ENCODE measurements around the gene NRXN2.
"Not testable (repeated sequence)": the region's sequence is repeated elsewhere in the genome, so short reads cannot be mapped to it uniquely, and the experiment has no call there.

The NRXN2 gene

DNA sequence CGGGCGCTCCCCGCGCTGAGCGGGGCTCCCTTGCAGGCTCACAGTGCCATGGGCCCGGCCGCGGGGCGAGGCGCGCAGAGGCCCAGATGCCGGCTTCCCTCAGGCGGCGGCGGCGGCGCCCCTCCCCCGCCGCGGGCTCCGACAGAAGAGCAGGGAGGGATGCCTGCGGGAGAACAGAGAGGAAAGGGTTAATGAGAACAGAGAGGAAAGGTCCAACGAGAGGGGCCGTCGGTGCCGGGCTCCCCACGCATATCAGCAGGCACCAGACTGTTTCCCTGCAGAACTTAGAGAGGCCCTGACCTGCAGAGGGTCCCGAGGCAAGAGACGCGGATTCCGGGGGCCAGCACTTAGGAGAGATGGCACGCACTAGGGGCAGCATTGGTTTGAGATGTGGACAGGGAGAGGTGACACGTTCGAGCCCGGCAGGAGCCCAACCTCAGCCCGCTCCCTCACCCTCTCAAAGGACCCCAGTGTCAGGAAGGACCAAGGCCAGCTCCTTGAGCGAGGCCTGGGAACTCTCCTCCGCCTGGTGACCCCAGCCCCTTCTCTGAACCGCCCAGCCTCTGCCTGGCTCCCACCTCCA is 9.1 kb downstream of the NRXN2 start:
- no peaks in the 10 kb centered on the region for H3K36me3 Mint-ChIP-seq
- no peaks in the 10 kb centered on the region for H3K9me3 Mint-ChIP-seq
- peak overlapping the region; percentile 27 for H3K4me3 Mint-ChIP-seq
- peaks cover 89% of the 10 kb centered on the region for H3K27me3 Mint-ChIP-seq
- H3K4me1 Mint-ChIP-seq = peaks cover 51% of the 10 kb centered on the region
- no peak overlapping the region for H3K27ac Mint-ChIP-seq
- no peak for ATAC-seq

DNA sequence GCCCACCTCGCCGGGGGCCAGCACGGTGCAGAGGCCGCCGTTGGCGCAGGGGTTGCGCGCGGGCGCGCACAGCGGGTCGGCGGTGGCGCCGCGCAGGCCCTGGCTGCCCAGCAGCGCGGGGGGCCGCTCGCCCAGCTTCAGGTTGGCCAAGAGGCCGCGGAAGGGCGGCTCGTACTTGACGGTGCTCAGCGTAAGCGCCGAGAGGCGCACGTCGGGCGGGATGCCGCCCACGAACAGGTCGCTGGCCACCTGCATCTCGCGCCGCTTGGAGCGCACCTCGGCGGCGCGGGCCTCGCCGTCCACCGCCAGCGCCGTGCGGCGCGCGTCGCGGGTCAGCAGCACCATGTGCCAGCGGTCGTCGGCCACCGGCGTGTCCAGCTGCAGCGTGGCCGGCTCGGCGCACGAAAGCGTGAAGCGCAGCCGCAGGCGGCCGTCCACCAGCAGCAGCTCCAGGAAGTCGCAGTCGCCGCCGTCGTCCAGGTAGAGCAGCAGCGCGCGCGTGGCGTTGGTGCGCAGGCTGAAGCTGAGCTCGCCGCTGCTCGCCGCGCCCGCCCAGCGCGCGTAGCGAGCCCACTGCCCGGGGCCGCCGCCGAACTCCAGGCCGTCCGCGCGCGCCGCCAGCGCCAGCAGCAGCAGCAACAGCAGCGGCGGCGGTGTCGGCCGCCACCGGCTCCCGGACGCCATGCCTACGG is 9.8 kb downstream of the NRXN2 start:
- Mint-ChIP-seq H3K9me3 (no peaks in the 10 kb centered on the region), H3K27me3 (peaks cover 89% of the 10 kb centered on the region)

DNA sequence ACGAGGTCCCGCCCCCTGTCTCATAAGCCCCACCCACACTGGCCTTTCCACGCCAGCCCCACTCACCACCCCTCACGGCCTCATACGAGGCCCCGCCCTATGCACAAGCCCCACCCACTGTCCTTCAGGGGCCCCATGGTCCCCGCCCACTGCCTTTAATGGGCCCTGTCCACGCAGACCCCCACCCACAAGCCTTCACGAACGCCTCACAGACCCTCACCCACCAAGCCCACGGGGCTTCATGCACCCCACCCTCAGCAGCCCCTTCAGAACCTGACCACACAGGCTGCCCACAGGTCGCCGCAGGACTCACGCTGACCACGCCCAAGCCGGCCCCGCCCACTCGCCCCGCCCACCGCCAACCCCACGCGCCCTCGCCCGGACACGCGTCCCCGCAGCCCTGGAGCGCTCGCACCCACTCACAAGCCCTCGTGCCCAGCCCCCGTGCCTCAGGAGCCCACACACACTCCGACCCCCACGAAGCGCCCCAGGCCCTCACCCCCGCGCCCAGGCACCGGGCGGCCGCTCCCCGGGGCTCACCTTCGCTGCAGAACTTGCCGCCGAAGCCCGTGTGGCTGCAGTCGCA is 10.5 kb downstream of the NRXN2 start:
- Mint-ChIP-seq H3K27me3 (peaks cover 88% of the 10 kb centered on the region), H3K9me3 (no peaks in the 10 kb centered on the region), H3K36me3 (no peaks in the 10 kb centered on the region), H3K4me3 (no peak overlapping the region), H3K4me1 (peaks cover 51% of the 10 kb centered on the region), H3K27ac (no peak overlapping the region)
- no peak for ATAC-seq

More for the DNA sequence above, 9.8 kb downstream of the NRXN2 start:
- Mint-ChIP-seq H3K36me3 (no peaks in the 10 kb centered on the region), H3K4me1 (peaks cover 51% of the 10 kb centered on the region), H3K4me3 (no peak overlapping the region), H3K27ac (no peak overlapping the region)
- ATAC-seq = no peak

DNA sequence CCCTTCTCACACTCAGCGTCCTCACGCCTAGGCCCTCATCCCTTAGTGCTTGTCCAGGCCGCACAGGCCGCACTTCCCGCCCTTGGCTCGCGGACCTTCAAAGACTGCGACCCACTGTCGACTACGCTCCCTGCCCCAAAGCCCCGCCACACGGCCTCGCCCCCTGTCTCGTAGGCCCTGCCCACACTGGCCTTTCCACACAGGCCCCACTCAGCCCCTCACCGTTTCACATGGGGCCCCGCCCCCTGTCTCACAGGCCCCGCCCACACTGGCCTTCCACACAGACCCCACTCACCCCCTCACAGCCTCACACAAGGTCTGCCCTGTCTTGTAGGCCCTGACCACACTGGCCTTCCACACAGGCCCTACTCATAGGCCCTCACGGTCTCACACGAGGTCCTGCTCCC is 11.0 kb downstream of the NRXN2 start:
- no peak for ATAC-seq
- H3K27me3 Mint-ChIP-seq = peaks cover 82% of the 10 kb centered on the region
- no peak overlapping the region for H3K27ac Mint-ChIP-seq
- H3K9me3 Mint-ChIP-seq = no peaks in the 10 kb centered on the region
- peak overlapping the region; percentile 4 for H3K4me3 Mint-ChIP-seq
- peaks cover 51% of the 10 kb centered on the region for H3K4me1 Mint-ChIP-seq
- H3K36me3 Mint-ChIP-seq = no peaks in the 10 kb centered on the region

DNA sequence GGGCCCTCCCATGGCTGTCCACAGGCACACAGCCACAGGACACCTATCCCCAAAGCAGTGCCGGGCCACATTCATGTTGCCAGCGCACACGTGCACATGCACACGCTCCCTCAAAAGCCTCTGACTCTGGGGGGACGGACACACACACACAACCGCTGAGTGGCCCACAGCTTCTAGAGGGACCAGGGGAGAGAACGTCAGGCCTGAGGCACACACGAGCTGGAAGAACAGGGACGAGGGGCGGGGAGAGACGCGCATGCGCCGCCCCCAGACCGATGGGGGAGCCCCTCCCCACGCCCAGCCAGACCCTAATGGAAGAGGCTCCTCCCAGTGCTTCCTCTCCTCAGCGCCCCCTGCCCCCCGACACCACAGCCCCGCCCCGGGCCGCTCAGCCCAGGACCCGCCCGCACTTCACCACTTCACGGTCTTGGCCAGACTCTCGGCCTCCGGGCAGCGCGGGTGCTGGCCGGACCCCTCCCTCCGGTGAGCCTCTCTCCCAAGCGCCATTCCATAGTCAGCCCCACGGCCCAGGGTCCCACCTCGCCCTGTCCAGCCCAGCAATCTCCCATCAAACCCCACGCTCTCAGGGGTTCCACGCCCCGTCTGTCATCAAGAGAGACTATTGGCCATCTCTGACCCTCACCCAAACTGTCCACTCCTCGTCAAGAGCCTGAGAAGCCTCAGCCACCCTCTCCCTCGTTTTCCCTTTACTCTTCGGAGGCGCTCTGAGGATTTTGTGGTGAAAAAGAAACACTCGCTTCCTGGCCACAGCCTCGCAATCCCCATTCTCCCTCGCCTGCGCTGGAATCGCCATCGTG is 11.7 kb downstream of the NRXN2 start:
- no peak overlapping the region for H3K27ac Mint-ChIP-seq
- no peaks in the 10 kb centered on the region for H3K36me3 Mint-ChIP-seq
- peaks cover 48% of the 10 kb centered on the region for H3K4me1 Mint-ChIP-seq
- H3K9me3 Mint-ChIP-seq = no peaks in the 10 kb centered on the region
- ATAC-seq = peak; percentile 10
- peaks cover 76% of the 10 kb centered on the region for H3K27me3 Mint-ChIP-seq
- H3K4me3 Mint-ChIP-seq = no peak overlapping the region

DNA sequence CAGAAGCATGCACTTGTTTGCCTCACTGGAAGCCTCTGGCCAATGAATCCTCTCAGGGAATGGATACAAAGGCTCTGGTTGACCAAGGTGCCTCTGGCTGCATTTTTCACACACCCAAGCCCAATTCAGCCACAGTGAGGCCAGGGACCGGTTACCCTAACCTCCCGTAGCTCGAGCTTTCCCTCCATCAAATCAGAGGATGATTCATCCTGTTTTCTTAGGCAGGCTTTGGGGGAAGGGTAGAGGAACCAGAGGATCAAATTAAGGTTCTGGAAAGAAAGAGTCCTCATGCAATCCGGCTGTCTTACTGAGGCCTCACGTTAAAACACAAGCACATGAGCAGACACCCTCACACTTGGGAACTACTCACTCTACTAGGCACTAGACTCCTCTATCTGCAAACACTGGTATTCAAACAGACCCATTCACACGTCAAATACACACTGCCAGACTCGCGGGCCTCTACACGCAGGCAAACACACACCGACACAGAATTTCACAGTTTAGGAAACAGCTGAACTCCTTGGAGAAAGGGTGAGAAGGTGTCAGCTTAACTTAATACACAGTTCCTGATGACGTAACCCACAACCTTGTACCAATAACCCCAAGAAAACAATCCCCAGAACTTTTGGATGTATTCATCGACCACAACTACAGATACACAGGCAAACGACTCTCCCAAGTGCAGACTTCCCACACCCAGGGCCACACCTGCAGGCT is 12.4 kb downstream of the NRXN2 start:
- no peak overlapping the region for H3K27ac Mint-ChIP-seq
- H3K4me3 Mint-ChIP-seq = no peak overlapping the region
- H3K27me3 Mint-ChIP-seq = peaks cover 69% of the 10 kb centered on the region
- peaks cover 42% of the 10 kb centered on the region for H3K4me1 Mint-ChIP-seq
- no peak for ATAC-seq
- no peaks in the 10 kb centered on the region for H3K36me3 Mint-ChIP-seq
- no peaks in the 10 kb centered on the region for H3K9me3 Mint-ChIP-seq

DNA sequence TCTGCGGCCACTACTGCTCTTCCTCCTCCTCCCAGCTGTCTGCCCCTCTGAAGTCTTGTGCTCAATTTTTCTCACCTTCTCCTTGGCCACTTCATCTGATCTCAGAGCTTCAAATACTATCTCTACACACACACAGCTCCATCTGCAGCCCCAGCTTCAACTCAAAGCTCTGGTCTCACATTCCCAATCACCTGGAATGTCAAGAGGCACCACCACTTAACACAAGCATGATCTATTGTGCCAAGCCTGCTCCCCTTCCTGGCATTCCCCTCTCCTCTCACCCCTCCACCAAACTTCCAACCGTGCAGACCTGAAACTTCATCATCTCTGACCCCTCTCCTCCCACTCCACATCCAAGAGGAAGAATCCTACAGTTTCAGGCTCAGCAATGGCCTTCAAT is 17.5 kb downstream of the NRXN2 start:
- Mint-ChIP-seq H3K27me3 (peaks cover 48% of the 10 kb centered on the region), H3K4me3 (no peak overlapping the region), H3K36me3 (no peaks in the 10 kb centered on the region), H3K4me1 (peaks cover 17% of the 10 kb centered on the region), H3K27ac (no peak overlapping the region), H3K9me3 (no peaks in the 10 kb centered on the region)
- ATAC-seq = no peak

DNA sequence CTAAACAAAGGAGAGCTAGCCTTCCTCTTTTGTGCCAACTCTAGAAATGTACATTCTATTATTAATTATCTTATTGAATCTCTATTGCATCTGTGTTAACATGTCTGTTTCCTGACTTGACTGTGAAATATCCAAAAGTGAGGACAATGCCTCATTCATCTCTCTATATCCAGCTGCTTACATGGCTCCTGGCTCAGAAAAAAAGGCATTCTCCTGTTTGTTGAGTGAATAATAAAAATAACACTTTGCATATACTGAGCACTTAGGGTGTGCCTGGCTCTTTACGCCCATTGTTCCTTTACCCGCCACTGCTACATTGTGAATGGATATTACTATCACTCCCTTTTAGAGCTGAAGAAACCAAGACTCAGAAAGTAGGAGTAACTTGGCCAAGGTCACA is 19.9 kb downstream of the NRXN2 start:
- Mint-ChIP-seq H3K4me1 (peaks cover 6% of the 10 kb centered on the region), H3K27me3 (peaks cover 33% of the 10 kb centered on the region), H3K9me3 (no peaks in the 10 kb centered on the region), H3K4me3 (no peak overlapping the region), H3K27ac (no peak overlapping the region), H3K36me3 (no peaks in the 10 kb centered on the region)
- no peak for ATAC-seq

DNA sequence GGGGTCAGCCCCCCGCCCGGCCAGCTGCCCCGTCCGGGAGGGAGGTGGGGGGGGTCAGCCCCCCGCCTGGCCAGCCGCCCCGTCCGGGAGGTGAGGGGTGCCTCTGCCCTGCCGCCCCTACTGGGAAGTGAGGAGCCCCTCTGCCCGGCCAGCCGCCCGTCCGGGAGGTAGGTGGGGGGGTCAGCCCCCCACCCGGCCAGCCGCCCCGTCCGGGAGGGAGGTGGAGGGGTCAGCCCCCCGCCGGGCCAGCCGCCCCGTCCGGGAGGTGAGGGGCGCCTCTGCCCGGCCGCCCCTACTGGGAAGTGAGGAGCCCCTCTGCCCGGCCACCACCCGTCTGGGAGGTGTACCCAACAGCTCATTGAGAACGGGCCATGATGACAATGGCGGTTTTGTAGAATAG is 21.0 kb downstream of the NRXN2 start:
- peaks cover 28% of the 10 kb centered on the region for H3K27me3 Mint-ChIP-seq
- H3K4me1 Mint-ChIP-seq, H3K9me3 Mint-ChIP-seq, H3K36me3 Mint-ChIP-seq, ATAC-seq, H3K4me3 Mint-ChIP-seq, H3K27ac Mint-ChIP-seq: not testable (repeated sequence)

DNA sequence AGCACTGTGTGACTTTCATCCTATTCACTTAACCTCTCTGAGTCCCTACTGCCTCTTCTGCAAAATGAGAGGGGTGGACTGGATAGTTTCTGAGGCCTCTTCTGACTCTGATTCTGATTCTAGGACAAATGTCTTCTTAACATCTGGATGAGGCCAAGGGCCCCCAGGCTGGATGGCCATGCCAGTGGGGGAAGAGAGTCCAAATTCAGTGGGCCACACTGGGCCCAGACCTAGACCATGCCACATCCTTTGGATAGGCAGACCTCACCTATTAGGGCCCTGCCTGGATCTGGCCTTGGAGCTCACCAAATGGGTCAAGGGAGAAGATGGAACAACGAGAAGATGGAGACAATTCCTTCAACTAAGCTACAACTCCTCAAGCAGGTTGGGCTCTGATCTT is 24.6 kb downstream of the NRXN2 start:
- H3K4me3 Mint-ChIP-seq = no peak overlapping the region
- H3K9me3 Mint-ChIP-seq = no peaks in the 10 kb centered on the region
- no peaks in the 10 kb centered on the region for H3K36me3 Mint-ChIP-seq

DNA sequence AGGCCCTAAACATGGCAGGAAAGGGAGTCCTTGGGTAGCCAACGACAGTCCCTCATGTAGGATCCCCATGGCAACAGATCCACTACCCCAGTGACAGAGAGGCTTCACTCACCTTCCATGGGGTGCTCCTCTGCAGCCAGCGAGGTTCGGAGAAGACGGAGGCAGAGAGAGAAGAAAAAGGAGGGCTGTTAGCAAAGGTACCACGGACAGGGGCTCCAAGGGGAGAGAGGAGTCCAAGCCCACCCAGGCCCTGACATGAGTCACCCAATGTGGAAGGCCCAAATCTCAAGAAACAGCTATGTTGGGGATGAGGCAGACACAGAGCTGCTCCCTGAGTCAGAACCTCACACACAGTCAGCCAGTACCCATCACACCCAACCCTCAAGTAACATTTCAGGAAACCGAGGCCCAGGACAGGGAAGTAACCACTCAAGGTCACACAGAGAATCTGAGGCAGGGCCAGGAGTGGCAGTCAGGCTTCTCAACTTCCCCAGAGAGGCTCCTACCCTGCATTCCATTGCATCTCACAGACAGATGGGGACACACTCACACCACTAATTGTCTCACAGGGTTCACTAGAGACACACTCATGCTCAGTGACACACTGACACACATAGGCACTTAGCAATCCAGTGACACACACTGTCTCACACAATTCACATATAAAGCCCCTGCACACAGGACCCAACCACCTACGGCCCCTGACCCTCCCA is 25.2 kb downstream of the NRXN2 start:
- peaks cover 17% of the 10 kb centered on the region for H3K4me1 Mint-ChIP-seq
- H3K36me3 Mint-ChIP-seq = no peaks in the 10 kb centered on the region
- peak; percentile 13 for ATAC-seq
- peaks cover 35% of the 10 kb centered on the region for H3K27me3 Mint-ChIP-seq
- no peak overlapping the region for H3K27ac Mint-ChIP-seq
- no peak overlapping the region for H3K4me3 Mint-ChIP-seq
- H3K9me3 Mint-ChIP-seq = no peaks in the 10 kb centered on the region

More for the DNA sequence above, 24.6 kb downstream of the NRXN2 start:
- Mint-ChIP-seq H3K27ac (no peak overlapping the region), H3K4me1 (peaks cover 12% of the 10 kb centered on the region), H3K27me3 (peaks cover 29% of the 10 kb centered on the region)
- no peak for ATAC-seq

DNA sequence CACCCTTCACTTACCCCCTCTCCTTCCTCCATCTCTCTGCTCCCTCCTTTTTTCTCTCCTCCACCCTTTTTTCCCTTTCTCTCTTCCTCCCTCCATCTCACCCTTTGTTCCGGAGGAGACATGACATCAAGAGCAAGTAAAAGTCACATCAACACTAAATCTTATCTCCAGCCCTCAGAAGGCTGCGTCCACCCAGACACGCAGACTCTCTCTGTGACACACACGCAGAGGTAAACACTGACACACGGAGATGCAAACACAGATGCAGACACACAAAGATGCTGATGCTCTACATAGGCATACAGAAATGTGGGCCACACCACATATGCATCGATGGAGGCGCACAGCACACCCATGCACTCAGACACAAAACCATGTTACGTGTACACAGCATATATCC is 27.0 kb downstream of the NRXN2 start:
- no peaks in the 10 kb centered on the region for H3K36me3 Mint-ChIP-seq
- no peaks in the 10 kb centered on the region for H3K9me3 Mint-ChIP-seq
- H3K4me1 Mint-ChIP-seq = peaks cover 24% of the 10 kb centered on the region
- H3K4me3 Mint-ChIP-seq = no peak overlapping the region
- ATAC-seq = no peak
- peaks cover 45% of the 10 kb centered on the region for H3K27me3 Mint-ChIP-seq
- H3K27ac Mint-ChIP-seq = no peak overlapping the region

DNA sequence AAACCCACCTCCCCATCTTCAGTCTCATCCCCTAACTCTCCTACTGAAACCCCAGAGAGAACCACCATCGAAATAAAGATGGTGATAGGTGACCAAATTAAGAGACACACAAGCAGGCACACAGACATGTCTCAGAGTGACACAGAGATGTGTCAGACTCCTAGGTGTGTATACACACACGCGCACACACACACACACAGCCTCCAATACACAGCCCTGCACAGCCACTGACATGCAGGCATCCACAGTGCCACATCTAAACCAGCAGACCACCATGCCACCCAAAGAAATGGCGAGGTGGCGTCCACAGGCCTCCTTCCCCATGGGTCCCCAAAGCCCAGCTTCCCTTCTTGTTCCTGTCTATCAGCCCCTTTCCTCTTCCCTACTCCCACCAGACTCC is 27.4 kb downstream of the NRXN2 start:
- Mint-ChIP-seq H3K4me1 (peaks cover 24% of the 10 kb centered on the region), H3K9me3 (no peaks in the 10 kb centered on the region), H3K27me3 (peaks cover 40% of the 10 kb centered on the region), H3K27ac (peak overlapping the region; percentile 64), H3K4me3 (no peak overlapping the region), H3K36me3 (no peaks in the 10 kb centered on the region)
- no peak for ATAC-seq

DNA sequence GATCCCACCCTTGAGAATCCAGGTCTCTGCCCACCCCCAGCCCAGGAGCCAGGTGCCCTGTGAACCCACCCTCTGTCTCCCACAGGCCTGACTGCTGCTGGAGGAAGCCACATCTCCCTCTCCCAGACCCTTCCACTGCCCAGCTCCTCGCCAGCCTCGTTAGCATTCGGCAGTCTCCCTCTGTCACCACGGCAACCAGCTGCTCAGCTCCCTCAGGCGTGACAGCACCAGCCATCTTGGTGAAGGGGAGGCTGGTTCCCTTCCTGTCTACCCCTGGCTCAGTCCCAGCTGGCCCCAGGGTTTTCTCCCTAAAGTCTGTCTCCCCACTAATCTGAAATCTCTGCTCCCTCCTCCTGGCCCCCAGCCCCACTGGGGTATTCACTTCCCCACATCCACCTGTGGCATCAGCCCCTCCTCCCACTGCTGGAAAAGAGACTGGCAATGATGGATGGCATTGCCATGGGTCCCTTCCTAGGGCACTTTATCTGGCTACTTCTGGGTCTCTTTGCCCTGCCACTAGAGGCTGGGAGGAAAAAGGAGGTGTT is 28.1 kb downstream of the NRXN2 start:
- no peaks in the 10 kb centered on the region for H3K9me3 Mint-ChIP-seq
- peak; percentile 72 for ATAC-seq
- H3K27ac Mint-ChIP-seq = peak overlapping the region; percentile 64
- H3K4me3 Mint-ChIP-seq = no peak overlapping the region
- H3K4me1 Mint-ChIP-seq = peaks cover 24% of the 10 kb centered on the region
- H3K36me3 Mint-ChIP-seq = no peaks in the 10 kb centered on the region
- H3K27me3 Mint-ChIP-seq = peaks cover 33% of the 10 kb centered on the region
